ENCODE results near the gene PEX19.

PEX19 gene

DNA sequence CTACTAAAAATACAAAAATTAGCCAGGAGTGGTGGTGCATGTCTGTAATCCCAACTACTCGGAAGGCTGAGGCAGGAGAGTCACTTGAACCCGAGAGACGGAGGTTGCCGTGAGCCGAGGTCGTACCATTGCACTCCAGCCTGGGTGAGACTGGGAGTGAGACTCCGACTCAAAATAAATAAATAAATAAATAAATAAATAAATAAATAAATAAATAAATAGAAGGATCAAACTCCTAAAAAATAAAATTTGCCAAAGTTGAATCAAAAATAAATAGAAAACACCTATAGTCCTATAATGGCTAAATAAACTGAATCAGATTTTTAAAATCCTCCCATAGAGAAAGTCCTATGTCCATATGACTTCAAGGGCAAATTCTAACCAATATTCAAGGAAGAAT lies 15.2 kb upstream of the PEX19 start (continued):
- TF ChIP-seq, protein P1, sequence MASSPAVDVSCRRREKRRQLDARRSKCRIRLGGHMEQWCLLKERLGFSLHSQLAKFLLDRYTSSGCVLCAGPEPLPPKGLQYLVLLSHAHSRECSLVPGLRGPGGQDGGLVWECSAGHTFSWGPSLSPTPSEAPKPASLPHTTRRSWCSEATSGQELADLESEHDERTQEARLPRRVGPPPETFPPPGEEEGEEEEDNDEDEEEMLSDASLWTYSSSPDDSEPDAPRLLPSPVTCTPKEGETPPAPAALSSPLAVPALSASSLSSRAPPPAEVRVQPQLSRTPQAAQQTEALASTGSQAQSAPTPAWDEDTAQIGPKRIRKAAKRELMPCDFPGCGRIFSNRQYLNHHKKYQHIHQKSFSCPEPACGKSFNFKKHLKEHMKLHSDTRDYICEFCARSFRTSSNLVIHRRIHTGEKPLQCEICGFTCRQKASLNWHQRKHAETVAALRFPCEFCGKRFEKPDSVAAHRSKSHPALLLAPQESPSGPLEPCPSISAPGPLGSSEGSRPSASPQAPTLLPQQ (tag by site-specific recombination; IDR thresholded peaks at IDR 0.05): no peak
- TF ChIP-seq ZBTB48 (tag by site-specific recombination; IDR thresholded peaks at IDR 0.05) (no peak), CTCF (tag by site-specific recombination; IDR thresholded peaks at IDR 0.05) (no peak), SCRT2 (tag by site-specific recombination; IDR thresholded peaks at IDR 0.05) (no peak), KLF1 (tag by site-specific recombination; IDR thresholded peaks at IDR 0.05) (no peak), HOXA7 (CRISPR knock-in tag; IDR thresholded peaks at IDR 0.05; ENCODE audit: borderline replicate concordance) (no peak), EGR2 (tag by site-specific recombination; IDR thresholded peaks at IDR 0.05; ENCODE audit: low read depth) (no peak), ZNF670 (tag by site-specific recombination; IDR thresholded peaks at IDR 0.05; ENCODE audit: low read depth) (no peak), PRDM2 (tag by site-specific recombination; IDR thresholded peaks at IDR 0.05; ENCODE audit: borderline replicate concordance) (no peak), ZNF610 (tag by site-specific recombination; IDR thresholded peaks at IDR 0.05; ENCODE audit: borderline replicate concordance) (0 out of 2 replicates have a peak, but pooled peaks have one; percentile 42), ZBTB44 (tag by site-specific recombination; IDR thresholded peaks at IDR 0.05) (no peak), WT1 (tag by site-specific recombination; IDR thresholded peaks at IDR 0.05) (no peak), ZNF530 (tag by site-specific recombination; IDR thresholded peaks at IDR 0.05; ENCODE audit: low read depth) (peak; percentile 85), ZNF221 (tag by site-specific recombination; IDR thresholded peaks at IDR 0.05; ENCODE audit: borderline replicate concordance) (no peak), KLF16 (tag by site-specific recombination; IDR thresholded peaks at IDR 0.05) (no peak), ZFP3 (tag by site-specific recombination; IDR thresholded peaks at IDR 0.05; ENCODE audit: low read depth) (no peak), ZNF707 (tag by site-specific recombination; IDR thresholded peaks at IDR 0.05) (no peak), ZSCAN30 (tag by site-specific recombination; IDR thresholded peaks at IDR 0.05) (no peak), TRIM28 (IDR thresholded peaks at IDR 0.05; ENCODE audit: borderline replicate concordance, low read length) (no peak), ZBTB20 (tag by site-specific recombination; IDR thresholded peaks at IDR 0.05) (no peak), OVOL3 (tag by site-specific recombination; IDR thresholded peaks at IDR 0.05) (0 out of 2 replicates have a peak, but pooled peaks have one; percentile 65), ZFHX2 (tag by site-specific recombination; conservative IDR thresholded peaks at IDR 0.05) (no peak), ZNF768 (tag by site-specific recombination; IDR thresholded peaks at IDR 0.05) (no peak), ZNF473 (tag by site-specific recombination; IDR thresholded peaks at IDR 0.05) (no peak), ZNF37A (tag by site-specific recombination; IDR thresholded peaks at IDR 0.05) (no peak), ZNF518A (tag by site-specific recombination; conservative IDR thresholded peaks at IDR 0.05; ENCODE audit: low read depth) (peak; percentile 98)
